Iris pigment epithelial cell (primary cell): ENCODE results near the gene DPM1.

Source experiments
- DNase-seq: peaks from one replicate; pipeline ENCODE4 v3.0.0-alpha.2; 2011; ENCODE audit warnings: low read depth

The DPM1 gene

DNA sequence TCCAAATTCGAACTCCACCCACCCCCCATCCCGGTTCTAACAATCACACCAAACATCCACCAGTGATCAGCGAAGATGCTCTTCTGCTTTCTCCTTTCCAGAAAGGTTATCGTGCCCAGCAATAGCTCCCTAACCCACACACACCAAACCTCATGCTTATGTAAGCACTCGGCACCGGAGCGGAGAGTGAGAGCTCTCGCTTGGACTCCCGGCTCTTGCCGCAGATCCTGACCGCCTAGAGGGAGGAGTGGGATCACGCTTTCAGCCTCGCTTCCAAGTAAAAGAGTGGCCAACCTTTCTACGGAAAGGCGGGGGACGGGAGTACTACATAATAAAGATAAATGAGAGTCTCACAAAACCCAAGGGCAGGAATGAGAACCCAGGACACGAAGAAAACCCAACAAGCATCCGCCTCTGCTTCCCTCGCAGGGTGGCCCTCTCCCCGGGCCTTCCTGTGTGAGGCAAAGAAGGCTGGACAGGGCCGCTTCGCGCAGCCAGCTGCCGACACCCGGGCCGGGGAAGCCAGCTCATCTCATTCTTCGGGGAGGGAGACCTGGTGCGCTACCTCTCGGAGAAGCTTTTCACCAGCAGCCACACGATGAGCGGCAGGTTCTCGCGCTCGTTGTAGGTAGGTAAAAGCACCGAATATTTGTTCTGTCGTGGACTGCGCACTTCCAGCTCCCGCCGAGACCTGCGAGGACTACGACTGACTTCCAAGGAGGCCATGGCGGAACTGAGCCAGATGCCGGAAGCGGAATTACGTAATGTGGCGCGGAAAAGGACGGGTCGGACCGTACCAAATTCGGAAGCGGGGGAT is at the start of gene DPM1:
TSS of gene DPM1 (minus strand) at position 735 of the 817 bp plus-strand sequence. CDS start at position 726, 9 bp downstream.
- peak; percentile 88 for DNase-seq

DNA sequence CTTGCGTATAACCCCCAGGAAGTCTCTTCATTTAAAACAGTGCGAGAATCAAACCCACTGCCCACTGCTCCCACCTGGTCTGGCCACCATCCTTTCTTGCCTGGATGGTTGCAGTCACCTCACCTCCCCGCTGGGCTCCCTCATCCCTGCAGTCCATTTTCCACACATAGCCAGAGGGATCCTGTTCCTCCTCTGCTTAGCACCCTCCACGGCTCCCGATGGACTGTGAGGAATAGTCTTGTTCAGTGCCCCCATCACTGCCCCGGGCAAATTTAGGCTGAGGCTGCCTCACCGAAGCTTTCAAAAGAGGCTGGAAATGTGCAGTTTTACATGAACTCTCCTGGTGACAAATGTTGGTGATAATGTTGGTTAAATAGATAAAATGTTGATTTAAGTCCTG is 46.9 kb upstream of the DPM1 start:
- no peak for DNase-seq

DNA sequence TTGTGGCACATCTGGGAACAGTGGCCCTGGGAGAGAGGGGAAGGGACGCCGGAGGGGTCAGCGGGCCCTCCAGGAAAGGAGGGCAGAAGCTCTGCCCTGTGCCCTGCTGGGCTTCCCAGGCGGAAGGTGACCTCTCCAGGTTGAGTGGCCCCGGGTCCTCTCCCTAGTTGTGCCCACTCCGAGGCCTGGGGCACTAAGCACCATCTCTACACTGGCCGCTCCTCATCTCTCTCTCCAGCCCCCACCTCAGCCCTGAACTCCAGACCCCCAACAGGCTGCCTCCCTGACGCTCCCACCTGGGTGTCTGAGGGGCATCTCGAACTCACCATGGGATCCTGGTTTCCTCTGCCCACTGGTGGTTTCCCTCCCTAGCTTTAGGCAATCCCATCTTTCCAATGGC is 46.4 kb upstream of the DPM1 start:
- no peak for DNase-seq

DNA sequence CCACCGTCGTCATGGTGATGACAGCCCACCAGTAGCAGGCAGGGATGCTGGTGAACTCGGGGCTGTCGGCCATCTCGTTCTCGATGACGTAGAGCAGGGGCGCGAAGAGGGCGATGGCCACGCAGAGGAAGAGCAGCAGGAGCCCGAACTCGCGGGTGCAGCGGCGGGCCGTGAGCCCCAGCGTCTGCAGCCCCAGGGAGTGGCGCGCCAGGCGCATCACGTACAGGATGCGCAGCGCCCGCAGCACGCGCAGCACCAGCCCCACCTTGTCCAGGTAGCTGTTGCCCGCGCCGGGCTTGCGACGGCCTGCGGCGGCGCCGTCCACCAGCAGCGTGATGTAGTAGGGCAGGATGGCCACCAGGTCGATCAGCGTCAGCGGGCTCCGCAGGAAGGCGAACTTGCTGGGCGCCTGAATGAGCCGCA is 46.0 kb upstream of the DPM1 start:
- no peak for DNase-seq

DNA sequence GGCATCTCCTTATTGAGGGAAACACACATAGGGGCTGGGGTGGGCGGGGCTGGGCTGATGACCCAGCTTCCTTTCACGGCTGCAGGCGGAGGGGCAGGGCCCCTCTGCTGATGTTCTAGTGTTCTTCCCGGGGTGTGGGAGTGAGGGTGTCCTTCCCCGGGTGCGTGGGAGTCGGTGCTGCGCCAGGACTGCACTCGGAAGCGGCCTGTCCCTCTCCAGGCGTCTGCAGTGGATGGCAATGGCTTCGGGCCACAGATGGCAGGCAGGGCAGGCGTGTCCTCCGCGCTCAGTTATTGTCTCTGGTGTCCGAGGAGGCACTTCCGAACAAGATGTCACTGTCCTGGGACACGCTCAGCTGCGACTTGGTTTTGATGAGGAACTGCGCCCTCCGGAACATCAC is 45.4 kb upstream of the DPM1 start:
- DNase-seq, result no peak

DNA sequence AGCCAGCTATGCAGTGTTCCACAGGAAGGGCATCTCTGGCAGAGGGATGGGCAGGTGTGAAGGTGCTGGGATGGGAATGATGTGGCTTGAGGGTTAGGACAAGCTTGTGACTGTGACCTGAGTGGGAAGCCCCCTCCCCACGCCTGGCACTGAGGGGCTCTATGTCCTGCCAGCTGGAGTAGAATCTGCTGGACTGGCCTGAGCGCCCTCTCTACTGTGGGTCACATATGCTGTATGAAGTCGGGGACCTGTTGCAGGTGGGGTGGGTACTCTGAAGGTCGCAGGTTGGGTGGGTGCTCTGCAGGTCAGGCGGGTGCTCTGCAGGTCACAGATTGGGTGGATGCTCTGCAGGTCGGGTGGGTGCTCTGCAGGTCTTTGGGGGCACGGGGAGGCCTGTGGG is 44.3 kb upstream of the DPM1 start:
- DNase-seq, result no peak

DNA sequence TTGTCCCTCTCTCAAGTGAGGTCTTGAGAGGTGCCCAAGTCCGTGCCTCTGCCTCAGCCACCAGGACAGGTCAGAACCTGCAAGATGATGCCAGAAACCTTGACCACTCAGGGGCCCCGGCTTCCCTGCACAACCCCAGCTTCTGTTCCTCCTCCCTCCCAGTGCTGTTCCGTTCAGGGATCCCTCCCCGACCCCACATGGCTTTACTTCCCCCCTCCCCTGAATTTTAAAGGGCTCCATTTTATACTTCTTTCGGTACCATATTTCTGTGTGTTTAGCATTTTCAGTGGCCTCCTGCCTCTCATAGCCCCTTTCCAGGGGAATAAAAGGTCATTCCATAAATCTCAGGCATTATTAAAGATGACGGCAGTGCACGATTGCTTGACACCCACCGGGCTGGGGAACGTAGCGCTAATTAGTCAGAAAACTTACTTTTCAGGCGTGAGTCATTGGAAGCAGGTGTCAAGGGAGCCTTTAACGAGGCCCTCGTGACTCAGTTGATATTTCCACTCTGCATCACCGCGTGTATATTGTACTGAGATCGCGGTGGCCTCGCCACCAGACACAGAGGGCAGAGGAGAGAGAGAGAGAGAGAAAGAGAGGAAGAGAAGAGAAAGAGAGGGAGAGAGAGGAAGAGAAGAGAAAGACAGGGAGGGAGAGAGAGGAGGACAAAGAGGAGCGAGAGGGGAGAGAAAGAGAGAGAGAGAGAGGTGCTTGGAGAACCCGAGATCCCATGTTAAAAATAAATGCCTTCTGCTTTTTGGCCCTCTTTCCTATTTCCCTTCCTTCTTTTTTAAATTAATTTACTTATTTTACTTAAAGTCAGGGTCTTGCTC is 43.3 kb upstream of the DPM1 start:
- DNase-seq, result no peak

DNA sequence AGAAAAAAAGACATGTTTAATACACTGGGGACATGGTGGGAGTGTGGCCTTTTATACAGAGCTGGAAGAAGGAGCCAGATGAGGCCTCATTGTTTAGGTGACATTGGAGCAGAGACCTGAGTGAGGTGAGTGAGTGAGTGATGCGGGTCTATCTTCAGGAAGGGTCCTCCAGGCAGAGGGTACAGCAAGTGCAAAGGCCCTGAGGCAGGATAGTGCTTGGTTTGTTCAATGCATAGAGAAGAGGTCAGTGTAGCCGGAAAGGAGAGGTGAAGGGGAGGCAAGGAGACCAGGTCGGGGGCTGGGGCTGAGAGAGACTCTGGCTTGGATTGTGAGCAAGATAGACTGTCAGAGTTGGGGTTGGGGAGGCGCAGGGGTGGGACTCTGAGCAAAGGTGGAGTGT is 41.0 kb upstream of the DPM1 start:
- DNase-seq, result no peak

DNA sequence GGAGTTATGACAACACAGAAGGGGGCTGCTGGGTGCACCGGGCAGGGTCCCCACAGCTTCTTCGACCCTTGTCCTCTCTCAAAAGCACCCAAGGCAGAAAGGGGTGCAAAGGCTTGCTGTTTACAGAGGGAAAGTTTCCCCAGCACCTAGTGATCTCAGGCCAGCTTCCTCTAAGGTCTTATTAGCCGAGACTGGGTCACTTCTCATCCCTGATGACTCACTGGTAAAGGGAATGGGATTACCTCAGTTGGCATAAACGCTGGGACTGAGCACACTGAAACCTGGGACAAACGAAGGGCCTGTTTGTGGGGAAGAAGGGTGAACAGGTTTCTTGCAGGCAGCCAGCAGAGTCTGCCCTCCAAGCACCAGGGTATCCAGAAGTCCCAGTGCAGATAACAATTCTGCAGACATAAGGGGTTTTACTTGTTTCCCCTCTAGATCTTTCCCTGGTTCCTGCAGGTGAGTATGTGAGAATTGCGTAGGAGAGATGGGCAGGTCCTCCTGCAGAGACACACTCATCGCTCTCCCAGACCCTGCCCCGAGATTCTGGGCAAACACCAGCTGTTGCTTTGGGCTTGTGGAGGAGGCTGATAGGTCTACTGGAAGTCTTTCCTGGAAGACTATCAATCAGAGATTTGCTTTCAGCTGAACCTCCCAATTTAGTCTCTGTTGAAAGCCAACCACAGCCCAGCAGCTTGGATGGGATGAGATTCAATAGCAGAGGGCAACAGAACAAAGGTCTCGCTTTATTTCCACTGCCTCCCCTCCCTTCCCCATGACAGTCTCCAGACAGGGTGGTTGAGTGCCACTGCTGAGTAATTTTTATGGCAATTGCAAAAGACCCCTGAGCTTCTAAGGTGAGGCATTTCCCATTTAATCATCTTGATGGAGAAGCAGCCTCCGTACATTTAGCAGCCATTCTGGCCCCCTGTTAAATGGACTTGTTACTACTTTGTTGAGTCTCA is 38.9 kb upstream of the DPM1 start:
- peak; percentile 71 for DNase-seq

DNA sequence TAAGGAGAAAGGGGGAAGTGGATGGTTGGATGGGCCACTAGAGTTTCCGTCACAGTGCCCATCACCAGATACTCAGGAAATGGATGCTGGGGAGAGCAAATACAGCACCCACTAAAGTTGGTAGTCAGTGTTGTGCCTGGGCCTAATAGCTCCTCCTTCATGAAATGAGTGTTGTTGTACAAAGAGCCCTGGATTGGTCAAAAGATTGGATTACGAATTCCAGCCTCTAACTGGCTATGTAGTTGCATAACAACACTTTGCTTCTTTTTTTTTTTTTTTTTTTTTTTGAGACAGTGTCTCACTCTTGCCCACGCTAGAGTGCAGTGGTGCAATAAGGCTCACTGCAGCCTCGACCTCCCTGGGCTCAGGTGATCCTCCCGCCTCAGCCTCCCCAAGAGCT is 37.2 kb upstream of the DPM1 start:
- peak; percentile 77 for DNase-seq

DNA sequence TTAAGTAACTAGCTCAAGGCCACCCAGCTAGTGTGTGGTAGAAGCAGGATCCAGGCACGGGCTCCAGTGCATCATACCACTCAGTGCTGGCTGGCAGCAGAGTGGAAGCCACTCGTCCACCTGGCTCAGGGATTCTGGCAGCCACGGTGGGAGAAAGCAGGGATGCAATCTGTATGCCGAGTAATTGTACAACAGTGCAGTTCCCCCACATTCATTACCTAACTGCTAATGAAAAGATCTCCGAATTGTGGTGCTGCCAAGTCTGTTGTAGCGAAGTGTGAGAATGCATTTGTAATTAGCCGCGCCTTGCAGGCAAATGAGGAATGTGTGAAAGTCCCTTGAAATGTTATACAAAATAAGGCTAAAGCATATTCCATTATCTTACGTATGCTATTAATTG is 35.5 kb upstream of the DPM1 start:
- no peak for DNase-seq

DNA sequence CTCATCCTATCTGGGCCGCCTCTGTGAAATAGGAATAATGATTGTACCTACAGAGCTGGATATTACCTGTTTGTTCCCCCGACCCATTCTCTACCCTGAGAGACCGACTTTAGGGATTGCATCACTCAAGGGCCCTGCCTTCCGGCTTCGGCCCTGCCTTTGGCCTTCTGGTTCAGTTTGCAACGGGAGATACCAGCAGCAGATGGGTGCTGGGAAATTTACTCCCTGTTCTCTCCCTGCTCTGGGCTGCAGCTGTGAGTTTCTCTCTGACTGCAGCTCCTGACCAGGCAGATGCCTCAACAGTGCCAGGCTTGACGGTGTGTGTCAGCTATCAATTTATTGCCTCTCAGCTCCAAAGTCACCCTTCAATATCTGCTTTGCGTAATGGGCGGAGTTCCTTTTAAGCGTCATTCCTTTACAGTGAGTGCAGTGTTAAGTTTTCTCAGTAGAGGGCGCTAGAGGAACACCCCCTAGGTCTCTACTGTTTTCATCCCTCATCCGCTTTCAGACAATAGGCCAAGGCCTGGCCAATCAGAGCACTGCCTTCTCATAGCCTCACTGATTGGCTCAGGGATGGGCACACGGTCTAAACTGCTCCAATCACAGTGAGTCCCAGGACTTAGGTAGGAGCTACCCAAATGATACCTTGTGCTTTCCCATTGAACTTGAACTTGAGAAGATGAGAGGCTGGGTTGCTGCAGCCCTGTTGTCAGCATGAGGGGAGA is 34.6 kb upstream of the DPM1 start:
- DNase-seq, result peak; percentile 86

DNA sequence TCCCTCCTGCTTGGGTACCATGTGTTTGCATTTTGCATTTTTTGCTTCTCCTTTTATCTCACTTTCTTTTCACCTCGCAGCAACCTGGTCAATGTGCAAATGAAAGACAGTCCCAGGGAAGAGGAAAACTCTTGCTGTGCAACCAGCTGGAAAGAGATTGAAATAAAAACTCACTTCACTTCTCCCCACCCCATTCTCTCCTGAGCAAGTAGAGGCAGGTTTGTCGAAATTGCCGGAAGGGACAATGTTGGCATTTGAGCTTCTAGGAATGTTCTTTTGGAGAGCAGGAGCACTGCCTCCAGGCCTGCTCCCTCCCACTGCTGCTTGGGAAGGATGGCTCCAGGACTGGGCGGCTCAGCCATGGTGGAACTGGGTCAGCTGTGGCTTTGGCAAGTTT is 34.0 kb upstream of the DPM1 start:
- no peak for DNase-seq

DNA sequence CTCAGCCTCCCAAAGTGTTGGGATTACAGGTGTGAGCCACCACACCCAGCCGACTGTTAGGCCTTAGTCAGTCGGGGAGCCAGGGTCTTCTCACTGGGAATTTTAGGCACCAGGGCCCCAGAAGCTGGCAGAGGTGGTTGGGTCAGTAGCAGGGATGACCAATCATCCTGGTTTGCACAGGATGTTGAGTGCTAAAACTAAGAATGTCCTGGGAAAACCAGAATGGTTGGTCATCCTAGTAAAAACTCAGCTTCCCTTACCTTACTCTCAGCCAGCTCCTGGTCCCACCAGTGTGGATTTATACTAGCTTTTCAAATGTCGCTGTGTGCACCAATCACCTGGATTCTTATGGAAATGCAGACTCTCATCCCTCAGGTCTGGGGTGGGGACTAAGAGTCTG is 32.7 kb upstream of the DPM1 start:
- no peak for DNase-seq

DNA sequence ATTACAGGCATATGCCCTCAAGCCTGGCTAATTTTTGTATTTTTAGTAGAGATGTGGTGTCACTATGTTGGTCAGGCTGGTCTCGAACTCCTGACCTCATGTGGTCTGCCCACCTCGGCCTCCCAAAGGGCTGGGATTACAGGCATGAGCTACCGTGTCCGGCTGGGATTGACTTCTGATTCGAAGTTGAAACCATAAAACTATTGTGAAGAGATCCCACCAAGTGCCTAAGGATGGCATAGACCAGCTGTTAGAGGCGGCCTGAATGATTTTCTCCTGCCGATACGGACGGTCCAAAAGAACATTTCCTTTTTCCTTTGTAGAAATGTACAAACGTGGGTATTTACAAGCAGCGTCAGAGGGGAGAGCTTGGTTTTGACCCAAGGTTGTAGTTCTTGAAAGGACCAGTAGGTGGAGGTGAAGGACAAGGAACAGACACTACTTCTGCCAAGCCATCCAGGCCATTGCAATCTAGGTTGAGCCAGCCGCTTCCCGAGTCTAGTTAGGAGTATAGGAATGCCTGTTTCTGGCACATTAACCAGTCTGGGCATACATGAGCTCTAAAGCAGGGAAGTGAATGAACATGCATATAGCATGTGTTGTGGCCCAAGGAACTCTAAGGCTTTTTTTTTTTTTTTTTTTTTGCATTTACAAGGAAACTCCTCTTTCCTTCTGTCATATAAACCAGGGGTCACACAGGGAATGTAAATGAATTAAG is 29.3 kb upstream of the DPM1 start:
- peak; percentile 90 for DNase-seq

DNA sequence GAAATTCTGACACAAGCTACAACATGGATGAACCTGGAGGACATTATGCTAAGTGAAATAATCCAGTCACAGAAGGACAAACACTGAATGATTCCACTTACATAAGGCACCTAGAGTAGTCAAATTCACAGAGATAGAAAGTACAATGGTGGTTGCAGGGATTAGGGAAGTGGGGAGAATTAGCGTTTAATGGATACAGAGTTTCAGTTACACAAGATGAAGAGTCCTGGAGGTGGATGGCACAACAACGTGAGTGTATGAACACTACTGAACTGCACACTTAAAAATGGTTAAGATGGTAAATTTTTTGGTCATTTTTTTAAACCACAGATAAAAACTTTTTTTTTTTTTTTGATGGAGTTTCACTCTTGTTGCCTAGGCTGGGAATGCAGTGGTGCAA is 25.0 kb upstream of the DPM1 start:
- no peak for DNase-seq

DNA sequence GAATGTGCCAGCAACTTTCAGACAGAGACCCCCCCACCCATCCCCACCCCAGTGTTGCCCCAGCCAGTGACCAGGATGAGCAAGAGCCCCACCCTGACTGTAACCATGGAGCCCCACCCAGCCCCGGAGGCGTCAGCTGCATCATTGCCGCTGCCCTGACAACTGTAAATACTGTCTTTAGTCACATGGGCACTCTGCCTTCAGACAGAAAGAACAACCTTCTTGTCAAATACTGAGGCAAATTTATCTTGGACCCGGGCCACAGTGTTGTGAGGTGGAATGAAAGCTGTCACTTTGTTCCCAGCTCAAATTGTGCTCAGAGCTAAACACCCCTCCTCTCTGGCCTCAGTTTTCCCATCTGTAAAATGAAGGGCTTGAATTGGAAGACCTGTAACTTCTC is 24.0 kb upstream of the DPM1 start:
- DNase-seq, result peak; percentile 81

DNA sequence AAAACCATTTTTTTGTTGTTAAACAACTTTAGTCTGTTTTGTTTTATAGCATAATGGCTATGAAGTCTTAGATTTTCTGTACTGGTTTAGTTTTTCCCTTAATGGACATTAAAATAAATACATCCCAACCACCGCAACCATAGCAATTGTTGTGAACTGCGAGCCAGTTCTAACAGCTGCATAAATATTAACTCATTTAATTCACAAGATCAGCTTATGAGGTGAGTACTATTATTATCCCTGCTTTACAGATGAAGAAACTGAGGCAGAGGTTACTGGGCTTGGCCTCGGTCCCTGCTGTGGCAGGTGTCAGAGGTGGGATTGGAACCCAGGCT is 23.3 kb upstream of the DPM1 start:
- no peak for DNase-seq

DNA sequence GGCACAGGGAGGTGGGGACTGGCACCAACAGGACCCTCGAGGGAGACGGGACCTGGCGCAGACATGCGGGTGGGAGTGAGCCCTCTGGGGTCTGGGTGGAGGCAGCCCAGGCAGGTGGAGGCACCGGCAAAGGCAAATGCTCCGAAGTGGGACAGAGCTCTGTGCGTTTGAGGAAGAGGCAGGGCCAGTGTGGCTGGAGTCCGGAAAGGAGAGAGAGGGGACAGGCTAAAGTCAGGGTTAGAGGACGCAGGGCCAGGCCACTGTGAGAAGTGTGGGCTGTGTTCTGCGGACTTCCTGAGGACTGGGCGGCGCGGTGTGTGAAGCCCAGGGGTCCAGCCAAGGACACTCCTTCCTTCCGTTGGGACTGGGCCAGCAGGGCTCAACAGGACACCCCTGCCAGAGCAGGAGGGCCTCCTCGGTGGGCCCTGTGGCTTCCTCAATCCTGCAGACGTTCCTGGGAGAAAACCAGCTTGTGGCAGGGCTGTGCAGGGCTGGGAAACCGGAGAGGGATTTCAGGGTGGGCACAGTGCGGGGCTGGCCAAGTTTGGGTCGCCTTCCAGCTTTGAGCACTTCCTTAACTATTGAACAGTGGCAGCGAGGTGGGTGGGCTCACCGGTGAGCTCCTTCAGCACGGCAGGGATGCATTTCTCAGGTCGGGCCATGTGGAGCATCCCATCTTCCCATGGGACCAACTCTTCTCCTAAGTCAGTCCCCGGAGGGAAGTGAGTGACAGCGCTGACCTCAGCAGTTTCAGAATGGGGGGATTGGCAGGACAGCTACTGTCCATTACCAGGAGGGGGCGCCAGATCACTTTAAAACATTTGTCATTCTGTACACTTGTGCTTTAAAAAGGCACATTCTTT is 22.8 kb upstream of the DPM1 start:
- DNase-seq, result peak; percentile 74

DNA sequence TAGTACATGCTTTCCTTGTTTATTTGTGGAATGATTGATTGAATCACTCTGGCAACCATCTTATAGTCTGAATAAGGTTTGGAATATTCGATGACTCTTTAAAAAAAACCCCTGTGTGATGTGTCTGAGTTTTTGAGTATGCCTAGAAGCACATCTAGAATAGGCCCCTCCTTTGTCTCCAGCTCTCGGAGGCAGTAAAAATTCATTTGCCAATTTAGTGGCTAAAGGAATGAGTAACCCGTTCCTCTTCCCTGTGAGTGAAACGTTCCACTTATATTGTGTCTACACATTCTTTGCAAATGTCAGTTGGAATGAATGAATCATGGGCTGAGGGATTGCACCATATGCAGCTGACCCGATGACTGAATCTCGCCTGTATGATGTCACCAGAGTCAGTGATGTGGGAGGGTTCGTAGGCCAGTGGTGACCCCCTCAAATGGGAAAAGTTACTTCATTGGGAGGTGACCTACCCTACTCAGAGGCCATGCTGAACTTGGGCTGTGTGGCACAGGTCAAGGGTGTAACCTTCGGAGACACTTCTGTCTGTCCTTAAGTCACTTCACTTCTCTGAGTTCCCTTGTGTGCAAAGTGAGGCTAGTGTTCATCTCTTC is 21.8 kb upstream of the DPM1 start:
- peak; percentile 99 for DNase-seq
